ENCODE data around the gene PLXNA4.

GRCh38 chr7:132544999-132545398 is 31.3 kb downstream of the PLXNA4 start:
- TF ChIP-seq, protein P1, sequence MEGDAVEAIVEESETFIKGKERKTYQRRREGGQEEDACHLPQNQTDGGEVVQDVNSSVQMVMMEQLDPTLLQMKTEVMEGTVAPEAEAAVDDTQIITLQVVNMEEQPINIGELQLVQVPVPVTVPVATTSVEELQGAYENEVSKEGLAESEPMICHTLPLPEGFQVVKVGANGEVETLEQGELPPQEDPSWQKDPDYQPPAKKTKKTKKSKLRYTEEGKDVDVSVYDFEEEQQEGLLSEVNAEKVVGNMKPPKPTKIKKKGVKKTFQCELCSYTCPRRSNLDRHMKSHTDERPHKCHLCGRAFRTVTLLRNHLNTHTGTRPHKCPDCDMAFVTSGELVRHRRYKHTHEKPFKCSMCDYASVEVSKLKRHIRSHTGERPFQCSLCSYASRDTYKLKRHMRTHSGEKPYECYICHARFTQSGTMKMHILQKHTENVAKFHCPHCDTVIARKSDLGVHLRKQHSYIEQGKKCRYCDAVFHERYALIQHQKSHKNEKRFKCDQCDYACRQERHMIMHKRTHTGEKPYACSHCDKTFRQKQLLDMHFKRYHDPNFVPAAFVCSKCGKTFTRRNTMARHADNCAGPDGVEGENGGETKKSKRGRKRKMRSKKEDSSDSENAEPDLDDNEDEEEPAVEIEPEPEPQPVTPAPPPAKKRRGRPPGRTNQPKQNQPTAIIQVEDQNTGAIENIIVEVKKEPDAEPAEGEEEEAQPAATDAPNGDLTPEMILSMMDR (IDR thresholded peaks at IDR 0.05) = no peak
- TF ChIP-seq POLR2A (IDR thresholded peaks at IDR 0.05) = no peak
- TF ChIP-seq POLR2AphosphoS5 (IDR thresholded peaks at IDR 0.05) = no peak

Data from prostate gland (tissue), 2 donors.